ENCODE data around the gene ABI3. TPM values are rescaled to one million over a fixed set of nuclear protein-coding genes. Genes with fewer than 3 reads are reported as not detected.

The ABI3 gene
- total RNA-seq, 1 experiment from 2014 or later = not detected

DNA sequence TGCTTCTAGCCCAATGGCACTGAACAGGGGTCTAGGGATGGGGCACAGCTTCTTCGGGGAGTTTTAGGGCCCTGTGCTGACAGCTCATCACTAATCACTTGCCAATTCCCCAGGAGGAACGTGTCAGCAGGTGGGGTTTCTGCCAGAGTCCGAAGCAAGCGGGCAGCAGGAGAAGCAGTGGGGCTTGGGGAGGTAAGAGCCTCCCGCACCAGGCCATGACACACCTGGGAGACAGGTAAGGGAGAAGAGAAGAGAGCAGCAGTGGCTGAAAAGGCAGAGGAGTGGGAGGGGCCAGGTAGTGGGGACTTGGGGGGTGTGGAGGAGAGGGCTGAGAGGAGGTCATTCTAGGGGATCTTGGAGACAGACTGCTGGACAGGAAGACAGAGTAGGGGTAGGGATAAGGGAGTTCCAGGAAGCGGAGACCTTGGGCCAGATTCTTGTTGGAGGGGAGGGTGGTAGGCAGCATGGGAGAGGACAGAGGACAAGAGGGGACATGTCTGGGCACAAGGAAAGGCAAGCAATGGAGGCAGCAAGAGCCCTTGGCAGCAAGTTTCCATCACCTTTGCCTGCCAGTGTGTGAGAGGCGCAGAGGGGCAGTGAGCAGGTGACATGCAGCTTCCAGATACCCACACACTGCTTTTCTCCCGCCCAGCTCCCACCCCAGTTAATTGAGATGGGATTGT is 15.2 kb downstream of the ABI3 start:
- BruUV-seq (replicated peaks) = no TSS peak
- ChIA-PET CTCF (interaction anchor here (0.6 to 0.7 kb wide), 3 partner anchors 45 to 271 kb away, joined by 3 to 4 read pairs (median 3); no protein-coding TSS in a partner anchor), POLR2A (ENCODE audit: unreplicated experiment) (no interaction called here)
- Histone ChIP-seq H4K20me1 (ENCODE audit: low read length) (no peaks in the 10 kb centered on the region), H3K27me3 (ENCODE audit: low read length) (peaks cover 24% of the 10 kb centered on the region), H2AFZ (ENCODE audit: low read length) (no peak overlapping the region), H3K27ac (ENCODE audit: low read length) (no peak overlapping the region), H3K36me3 (ENCODE audit: low read depth, low read length) (no peaks in the 10 kb centered on the region), H3K4me2 (ENCODE audit: low read length) (no peak overlapping the region), H3K9me2 (replicated peaks; ENCODE audit: low read length) (no peaks in the 10 kb centered on the region), H3K9ac (ENCODE audit: low read length) (no peak overlapping the region), H3K4me1 (ENCODE audit: insufficient read depth, low read length) (peaks cover 7% of the 10 kb centered on the region; the same call in 1 of the 2 replicates), H3K4me3 (ENCODE audit: low read length) (no peak overlapping the region), H3F3A (ENCODE audit: low read length, unreplicated experiment) (no peaks in the 10 kb centered on the region), H3K79me2 (ENCODE audit: low read length) (no peaks in the 10 kb centered on the region), H3K9me3 (ENCODE audit: low read length) (no peaks in the 10 kb centered on the region)
- ATAC-seq = no peak
- intact Hi-C loops (cut with micrococcal nuclease) = loop anchor here (2.0 kb wide), 1 partner anchor 33 kb away; no protein-coding TSS in a partner anchor
- TF ChIP-seq EZH2phosphoT487 (IDR thresholded peaks at IDR 0.05; ENCODE audit: borderline replicate concordance, low read length) (no peak), EZH2 (IDR thresholded peaks at IDR 0.05; ENCODE audit: low read length, unreplicated experiment) (no peak)
- TF ChIP-seq, protein P1, sequence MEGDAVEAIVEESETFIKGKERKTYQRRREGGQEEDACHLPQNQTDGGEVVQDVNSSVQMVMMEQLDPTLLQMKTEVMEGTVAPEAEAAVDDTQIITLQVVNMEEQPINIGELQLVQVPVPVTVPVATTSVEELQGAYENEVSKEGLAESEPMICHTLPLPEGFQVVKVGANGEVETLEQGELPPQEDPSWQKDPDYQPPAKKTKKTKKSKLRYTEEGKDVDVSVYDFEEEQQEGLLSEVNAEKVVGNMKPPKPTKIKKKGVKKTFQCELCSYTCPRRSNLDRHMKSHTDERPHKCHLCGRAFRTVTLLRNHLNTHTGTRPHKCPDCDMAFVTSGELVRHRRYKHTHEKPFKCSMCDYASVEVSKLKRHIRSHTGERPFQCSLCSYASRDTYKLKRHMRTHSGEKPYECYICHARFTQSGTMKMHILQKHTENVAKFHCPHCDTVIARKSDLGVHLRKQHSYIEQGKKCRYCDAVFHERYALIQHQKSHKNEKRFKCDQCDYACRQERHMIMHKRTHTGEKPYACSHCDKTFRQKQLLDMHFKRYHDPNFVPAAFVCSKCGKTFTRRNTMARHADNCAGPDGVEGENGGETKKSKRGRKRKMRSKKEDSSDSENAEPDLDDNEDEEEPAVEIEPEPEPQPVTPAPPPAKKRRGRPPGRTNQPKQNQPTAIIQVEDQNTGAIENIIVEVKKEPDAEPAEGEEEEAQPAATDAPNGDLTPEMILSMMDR (conservative IDR thresholded peaks at IDR 0.05; ENCODE audit: low read depth, low read length) = no peak
- no peak for DNase-seq

DNA sequence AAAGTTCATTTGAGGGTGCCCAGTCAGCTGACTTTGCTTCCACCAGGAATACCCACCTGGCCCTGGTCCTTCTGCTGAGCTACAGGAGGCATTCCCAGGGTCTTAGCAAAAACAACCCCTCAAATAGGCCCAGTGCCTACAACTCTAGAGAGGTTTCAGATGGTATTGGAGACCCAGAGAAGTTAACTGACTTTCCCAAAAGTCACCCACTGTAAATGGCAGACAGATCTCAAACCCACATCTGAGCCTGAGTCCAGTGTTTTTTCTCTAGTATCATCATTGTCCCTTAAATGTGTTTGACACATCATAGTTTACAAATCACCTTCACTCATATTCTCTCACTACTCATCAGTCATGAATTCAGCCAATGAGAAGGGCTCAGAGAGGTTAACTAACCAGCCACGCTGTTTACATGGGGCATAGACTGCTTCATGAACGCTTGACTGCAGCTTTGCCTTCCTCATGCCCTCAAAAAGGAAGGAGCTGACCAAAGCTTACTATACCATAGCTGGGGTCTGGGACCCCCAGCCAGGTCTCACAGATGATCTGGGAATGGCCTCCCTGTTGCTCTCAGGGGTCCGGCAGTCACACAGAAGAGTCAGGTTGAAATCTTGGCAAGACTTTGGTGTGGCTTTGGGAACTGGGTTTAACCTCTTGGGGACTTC is 16.4 kb downstream of the ABI3 start:
- no peak overlapping the region for H3K4me2 ChIP-seq (ENCODE audit: low read length)
- no peak overlapping the region for H3K9ac ChIP-seq (ENCODE audit: low read length)
- ATAC-seq (no peak), DNase-seq (no peak)
- no peak overlapping the region for H3K4me3 ChIP-seq (ENCODE audit: low read length)
- no peaks in the 10 kb centered on the region for H3F3A ChIP-seq (ENCODE audit: low read length, unreplicated experiment)
- peaks cover 12% of the 10 kb centered on the region; the same call in 1 of the 2 replicates for H3K4me1 ChIP-seq (ENCODE audit: insufficient read depth, low read length)
- BruUV-seq (replicated peaks) = no TSS peak
- ChIA-PET CTCF (interaction anchor here (0.6 to 1.1 kb wide), 5 partner anchors 47 to 272 kb away, joined by 3 to 7 read pairs (median 4); no protein-coding TSS in a partner anchor), POLR2A (ENCODE audit: unreplicated experiment) (no interaction called here)
- intact Hi-C loops (cut with micrococcal nuclease) = loop anchor here (1.0 to 2.0 kb wide), 4 partner anchors 34 to 273 kb away; no protein-coding TSS in a partner anchor
- H3K79me2 ChIP-seq (ENCODE audit: low read length) = no peaks in the 10 kb centered on the region
- no peaks in the 10 kb centered on the region for H3K9me2 ChIP-seq (replicated peaks; ENCODE audit: low read length)
- no peak for TF ChIP-seq EZH2 (IDR thresholded peaks at IDR 0.05; ENCODE audit: low read length, unreplicated experiment)
- TF ChIP-seq EZH2phosphoT487 (IDR thresholded peaks at IDR 0.05; ENCODE audit: borderline replicate concordance, low read length) = no peak
- TF ChIP-seq, protein P1 (conservative IDR thresholded peaks at IDR 0.05; ENCODE audit: low read depth, low read length) = no peak
- H2AFZ ChIP-seq (ENCODE audit: low read length) = no peak overlapping the region
- H4K20me1 ChIP-seq (ENCODE audit: low read length) = no peaks in the 10 kb centered on the region
- H3K27ac ChIP-seq (ENCODE audit: low read length) = no peak overlapping the region
- no peaks in the 10 kb centered on the region for H3K9me3 ChIP-seq (ENCODE audit: low read length)
- H3K36me3 ChIP-seq (ENCODE audit: low read depth, low read length) = no peaks in the 10 kb centered on the region
- H3K27me3 ChIP-seq (ENCODE audit: low read length) = peaks cover 24% of the 10 kb centered on the region

All from PC-3 (cell line).